Fibroblast of skin of back (primary cell): ENCODE measurements around the gene MINDY3.

ENCODE experiments used
- DNase-seq: peaks from one replicate; pipeline ENCODE4 v3.0.0-alpha.2; 2013

Gene MINDY3

GRCh38 chr10:15735763-15736162 lies 124.5 kb downstream of the MINDY3 start:
- no peak for DNase-seq

GRCh38 chr10:15730341-15730740 lies 130.0 kb downstream of the MINDY3 start:
- DNase-seq: no peak

GRCh38 chr10:15729890-15730289 lies 130.4 kb downstream of the MINDY3 start:
- DNase-seq: no peak
